ENCODE measurements around the gene LOXL1.

The LOXL1 gene

DNA sequence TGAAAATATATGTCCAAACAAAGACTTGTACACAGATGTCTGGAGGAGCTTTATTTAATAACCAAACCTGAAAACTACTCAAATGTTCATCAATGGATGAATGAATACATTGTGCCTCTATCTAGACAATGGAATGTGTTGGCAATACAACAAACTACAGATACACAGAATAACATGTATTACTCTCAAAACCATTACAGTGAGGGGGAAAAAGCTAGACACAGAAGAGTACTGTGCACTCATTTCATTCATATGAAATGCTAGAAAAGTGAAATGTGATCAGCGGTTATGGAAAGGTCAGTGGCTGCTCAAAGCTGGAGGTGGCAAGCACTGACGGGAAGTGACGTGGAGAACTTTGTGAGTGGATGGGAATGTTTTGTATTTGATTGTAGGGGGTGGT, 52.6 kb downstream of the LOXL1 start:
- no peak for DNase-seq (ENCODE audit: low read depth in 2 of 2)

GRCh38 chr15:73979636-73980035, 53.4 kb downstream of the LOXL1 start:
- DNase-seq (ENCODE audit: low read depth in 2 of 2): no peak

DNA sequence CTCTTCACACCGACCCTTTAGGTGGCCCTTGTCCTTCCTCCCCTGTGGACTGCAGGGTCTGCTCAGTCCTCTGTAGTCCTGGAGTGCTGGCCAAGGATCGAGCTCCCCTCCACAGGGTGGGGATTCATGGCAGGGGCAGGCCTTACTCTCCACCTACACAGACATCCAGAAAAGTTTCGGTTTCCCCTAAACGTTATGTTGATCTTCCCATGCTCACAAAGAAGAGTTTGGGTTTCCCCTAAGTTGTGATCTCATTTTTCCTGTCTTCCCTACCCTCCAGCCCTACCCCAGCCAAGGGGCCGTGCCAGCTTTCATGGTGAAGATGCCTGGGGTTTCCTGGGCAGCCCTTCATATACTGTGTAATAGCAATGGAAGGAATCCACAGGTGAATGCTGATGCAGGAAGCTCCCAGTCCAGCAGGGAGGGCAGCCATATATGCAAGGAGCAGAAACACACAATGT, 55.5 kb downstream of the LOXL1 start:
- DNase-seq (ENCODE audit: low read depth in 2 of 2): no peak

GRCh38 chr15:73982222-73982962, 56.1 kb downstream of the LOXL1 start:
- DNase-seq (ENCODE audit: low read depth in 2 of 2): no peak

GRCh38 chr15:73983211-73983727, 57.0 kb downstream of the LOXL1 start:
- no peak for DNase-seq (ENCODE audit: low read depth in 2 of 2)

- DNase-seq (ENCODE audit: low read depth in 2 of 2): no peak
These were observed 57.5 kb downstream of the LOXL1 start for GRCh38 chr15:73983773-73984172.

DNA sequence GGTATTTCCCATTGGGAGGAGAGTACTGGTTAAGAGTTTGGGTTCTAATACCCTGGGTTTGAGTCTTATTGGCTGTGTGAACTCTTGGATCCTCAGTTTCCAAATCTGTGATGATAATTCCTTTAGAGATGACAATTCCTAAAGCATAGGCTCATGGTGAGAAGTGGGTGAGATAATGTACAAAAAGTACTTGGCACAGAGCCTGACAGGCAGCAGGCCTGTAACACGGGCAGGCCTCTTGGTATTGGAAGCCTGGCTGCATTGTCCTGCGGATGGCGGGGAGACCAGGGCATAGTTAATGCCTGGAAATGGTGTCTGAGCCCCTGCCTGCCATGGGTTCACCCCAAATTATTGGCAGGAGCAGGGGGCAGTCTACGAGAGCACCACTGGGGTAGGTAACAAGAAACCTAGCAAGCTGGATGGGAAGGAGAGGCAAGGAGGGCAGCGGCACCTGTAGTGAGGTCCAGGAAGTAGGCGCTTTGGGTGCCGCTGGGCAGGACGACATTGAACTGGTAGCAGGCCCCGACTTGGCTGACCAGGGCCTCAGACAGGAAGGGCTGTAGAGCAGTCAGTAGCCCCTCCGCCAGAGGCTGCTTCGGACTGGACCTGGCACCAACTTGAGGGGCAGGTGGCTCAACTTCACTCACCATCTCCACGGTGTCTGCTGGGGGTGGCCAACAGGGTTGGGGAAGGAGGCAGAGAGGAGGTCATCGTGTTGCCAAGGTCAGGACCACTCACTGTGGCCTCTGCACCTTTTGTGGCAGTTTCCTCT, 58.1 kb downstream of the LOXL1 start:
- DNase-seq (ENCODE audit: low read depth in 2 of 2): no peak

DNA sequence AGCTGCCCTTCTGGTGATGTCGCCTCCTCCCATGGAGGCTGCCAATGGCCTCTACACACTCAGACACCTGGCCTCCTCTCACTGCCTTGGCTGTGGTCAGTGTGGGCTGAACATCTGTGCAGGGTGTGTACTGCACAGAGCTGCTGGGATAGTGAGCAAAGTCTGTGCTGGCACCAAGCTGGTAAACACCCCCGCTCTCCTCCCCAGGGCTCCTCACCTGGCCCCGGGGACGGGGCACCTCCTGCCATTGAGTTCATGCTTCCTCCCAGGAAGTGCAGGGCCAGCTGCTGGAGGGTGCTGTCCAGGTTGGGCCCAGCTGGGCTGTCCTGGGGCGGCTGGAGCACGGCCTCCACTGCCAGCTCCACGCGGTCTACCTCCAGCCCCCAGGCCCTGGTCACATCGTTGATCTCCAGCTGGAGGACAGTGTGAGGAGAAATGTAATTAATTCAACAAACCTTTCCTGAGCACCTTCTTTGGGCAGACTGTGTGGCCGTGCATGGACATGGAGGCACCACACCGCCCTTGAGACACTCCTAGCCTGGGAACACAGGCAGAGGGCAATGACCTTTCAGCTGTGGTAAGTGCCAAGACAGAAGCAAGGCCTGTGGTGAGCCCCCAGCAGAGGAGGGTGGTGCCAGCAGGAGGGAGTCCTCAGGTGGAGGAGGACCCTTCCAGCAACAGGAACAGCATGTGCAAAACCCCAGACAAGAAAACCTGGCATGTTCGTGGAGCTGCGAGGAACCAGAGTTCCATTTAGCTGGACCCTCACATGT, 59.0 kb downstream of the LOXL1 start:
- no peak for DNase-seq (ENCODE audit: low read depth in 2 of 2)

- DNase-seq (ENCODE audit: low read depth in 2 of 2): no peak
These were observed 60.0 kb downstream of the LOXL1 start for GRCh38 chr15:73986055-73986775.

DNA sequence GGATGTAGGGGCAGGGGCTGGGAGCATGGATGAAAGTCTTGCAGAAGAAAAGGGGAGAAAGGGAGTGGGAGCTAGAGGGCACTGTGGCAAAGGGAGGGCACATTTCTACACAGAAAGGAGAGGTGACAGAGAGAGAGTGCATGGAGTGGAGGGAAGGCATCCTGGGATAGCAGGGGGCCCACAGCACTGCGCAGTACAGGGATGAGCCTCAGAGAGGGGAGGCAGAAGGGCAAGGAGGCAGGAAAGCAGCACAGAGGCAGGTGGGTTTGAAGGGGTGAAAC, 60.5 kb downstream of the LOXL1 start:
- DNase-seq (ENCODE audit: low read depth in 2 of 2): no peak

GRCh38 chr15:73987250-73987649, 61.0 kb downstream of the LOXL1 start:
- DNase-seq (ENCODE audit: low read depth in 2 of 2): no peak

- no peak for DNase-seq (ENCODE audit: low read depth in 2 of 2)
These were observed 61.6 kb downstream of the LOXL1 start for GRCh38 chr15:73987681-73988444.

GRCh38 chr15:73988445-73988969, 62.2 kb downstream of the LOXL1 start:
- DNase-seq (ENCODE audit: low read depth in 2 of 2): no peak

DNA sequence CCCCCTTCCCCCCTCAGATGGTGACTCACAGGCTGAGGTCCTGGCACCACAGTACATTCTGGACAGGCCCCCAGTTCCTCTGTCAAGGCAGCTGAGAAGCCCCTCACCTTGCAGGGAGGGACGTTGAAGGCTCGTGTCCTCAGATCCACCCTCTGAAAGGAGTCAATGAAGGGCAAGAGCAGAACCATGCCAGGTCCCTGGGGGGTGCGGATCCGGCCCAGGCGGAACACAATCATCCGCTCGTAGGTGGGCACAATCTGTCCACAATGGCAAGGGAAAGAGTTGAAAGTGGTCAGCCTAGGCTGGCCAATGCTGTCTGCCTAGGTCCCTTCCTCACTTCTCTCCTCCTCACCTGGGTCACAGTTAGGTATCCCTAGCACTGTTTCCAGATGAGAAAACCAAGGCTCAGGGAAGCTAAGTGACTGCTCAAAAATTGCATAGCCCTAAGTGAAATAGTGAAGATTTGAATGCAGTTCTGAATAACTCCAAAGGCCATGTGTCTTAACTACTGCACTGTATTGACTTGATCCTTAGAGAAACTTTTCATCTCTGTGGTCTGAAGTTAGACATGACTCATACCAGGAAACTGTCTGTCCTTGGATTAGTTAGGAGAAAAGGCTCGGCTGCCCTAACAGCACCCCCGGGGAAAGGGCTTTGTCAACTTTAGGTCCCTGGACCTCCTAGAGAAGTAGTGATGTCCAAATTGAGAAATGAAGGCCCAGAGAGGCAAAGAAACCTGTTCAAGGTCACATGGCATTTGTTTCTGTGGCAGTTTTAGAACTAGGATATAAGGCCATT, 62.9 kb downstream of the LOXL1 start:
- DNase-seq (ENCODE audit: low read depth in 2 of 2): no peak

GRCh38 chr15:73990250-73991005, 64.2 kb downstream of the LOXL1 start:
- DNase-seq (ENCODE audit: low read depth in 2 of 2): no peak

- no peak for DNase-seq (ENCODE audit: low read depth in 2 of 2)
These were observed 65.0 kb downstream of the LOXL1 start for GRCh38 chr15:73991260-73991659.

DNA sequence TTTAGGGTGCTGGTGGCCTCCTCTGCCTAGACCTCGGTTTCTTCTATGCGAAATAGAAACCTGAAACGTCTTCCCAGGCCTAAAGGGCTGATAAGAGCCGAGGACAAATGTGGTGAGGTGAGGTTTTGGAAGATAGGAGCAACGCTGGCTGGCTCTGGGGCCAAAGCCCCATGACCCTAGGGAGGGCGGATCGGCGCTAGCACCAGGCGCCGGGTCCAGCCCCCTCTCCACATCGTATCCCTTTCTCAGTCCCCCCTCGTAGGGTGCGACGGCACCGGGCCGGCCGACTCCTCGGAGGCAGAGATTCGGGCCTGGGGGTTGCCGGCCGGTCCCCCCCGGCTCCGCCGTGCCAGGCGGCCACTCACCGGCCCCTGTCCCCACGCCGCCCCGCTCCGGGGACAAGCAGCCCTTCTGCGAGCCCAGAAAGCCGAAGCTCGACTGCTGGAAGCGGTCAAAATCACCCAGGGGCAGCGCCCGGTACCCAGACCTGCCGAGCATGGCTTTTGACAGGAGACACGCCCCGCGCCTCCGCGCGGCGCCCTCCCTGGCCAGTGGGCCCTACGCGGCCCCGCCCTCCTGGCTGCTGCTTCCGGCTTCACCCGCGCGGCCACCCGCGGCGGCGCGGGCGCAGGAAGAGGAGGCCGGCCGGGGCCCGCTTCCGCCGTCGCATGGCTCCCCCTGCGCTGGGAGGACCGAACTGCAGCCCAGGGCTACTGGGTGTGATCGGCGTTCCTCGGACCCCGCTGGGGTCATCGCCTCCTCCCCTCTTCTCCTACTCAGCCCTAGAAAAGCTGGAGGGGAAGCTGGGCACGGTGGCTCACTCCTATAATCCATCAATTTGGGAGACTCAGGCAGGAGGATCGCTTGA, 65.7 kb downstream of the LOXL1 start, which contains the start of gene STOML1:
Gene STOML1, minus strand, starts transcription at position 570 of the 868 bp plus-strand sequence. Its CDS starts 72 bp downstream, at position 498.
- DNase-seq (ENCODE audit: low read depth in 2 of 2): peak; percentile 92 to 97

GRCh38 chr15:73992594-73992898, 66.3 kb downstream of the LOXL1 start:
- no peak for DNase-seq (ENCODE audit: low read depth in 2 of 2)
